Measurements from ENCODE around the gene HK1.
"Not testable (repeated sequence)": the region's sequence is repeated elsewhere in the genome, so short reads cannot be mapped to it uniquely, and the experiment has no call there.

Gene HK1

GRCh38 chr10:69307434-69307833 lies 29.1 kb downstream of the HK1 start:
- no peak for TF ChIP-seq CTCF (conservative IDR thresholded peaks at IDR 0.05; ENCODE audit: low read depth, low read length)
- H3K4me3 ChIP-seq (ENCODE audit: low read length), result no peak overlapping the region
- DNase-seq (ENCODE audit: low read depth), result no peak

- not testable (repeated sequence) for DNase-seq (ENCODE audit: low read depth); H3K4me3 ChIP-seq (ENCODE audit: low read length)
These were observed 30.0 kb downstream of the HK1 start for GRCh38 chr10:69308304-69308703.

- H3K4me3 ChIP-seq (ENCODE audit: low read length), result no peak overlapping the region
- TF ChIP-seq CTCF (conservative IDR thresholded peaks at IDR 0.05; ENCODE audit: low read depth, low read length), result no peak
- DNase-seq (ENCODE audit: low read depth), result no peak
These were observed 33.0 kb downstream of the HK1 start for GRCh38 chr10:69311309-69311708.

- no peak overlapping the region for H3K4me3 ChIP-seq (ENCODE audit: low read length)
- no peak for DNase-seq (ENCODE audit: low read depth)
- TF ChIP-seq CTCF (conservative IDR thresholded peaks at IDR 0.05; ENCODE audit: low read depth, low read length), result no peak
These were observed 34.2 kb downstream of the HK1 start for GRCh38 chr10:69312528-69312927.

GRCh38 chr10:69315100-69315542 lies 36.8 kb downstream of the HK1 start:
- no peak overlapping the region for H3K4me3 ChIP-seq (ENCODE audit: low read length)
- DNase-seq (ENCODE audit: low read depth), result no peak

GRCh38 chr10:69315610-69316312 lies 37.5 kb downstream of the HK1 start:
- H3K4me3 ChIP-seq (ENCODE audit: low read length), result no peak overlapping the region
- no peak for TF ChIP-seq CTCF (conservative IDR thresholded peaks at IDR 0.05; ENCODE audit: low read depth, low read length)
- DNase-seq (ENCODE audit: low read depth), result no peak

More at GRCh38 chr10:69315100-69315542, 36.8 kb downstream of the HK1 start:
- no peak for TF ChIP-seq CTCF (conservative IDR thresholded peaks at IDR 0.05; ENCODE audit: low read depth, low read length)

GRCh38 chr10:69316313-69317059 lies 38.2 kb downstream of the HK1 start:
- no peak for TF ChIP-seq CTCF (conservative IDR thresholded peaks at IDR 0.05; ENCODE audit: low read depth, low read length)
- no peak for DNase-seq (ENCODE audit: low read depth)
- H3K4me3 ChIP-seq (ENCODE audit: low read length), result no peak overlapping the region
